Activated T-helper 17 cell treated with anti-CD3 and anti-CD28 coated beads, Interleukin-2, amount 50 U/mL, for 72 hours (primary cell): Measurements from ENCODE around the gene TMEM207. TPM values are rescaled to one million over a fixed set of nuclear protein-coding genes. Genes with fewer than 3 reads are reported as not detected.
A peak's percentile ranks its signal among the peaks of the same experiment; 100 is the strongest.

Source experiments
- ATAC-seq: fragments of 150-1000 bp; cut with Tn5 transposase; replicated peaks from 2 replicates; pipeline ENCODE4 v1.10.0; 2021; ENCODE audit warnings: mild to moderate bottlenecking, moderate library complexity
- H3K27ac Mint-ChIP-seq: one replicate; pipeline ENCODE4 v1.8.0; 2022; ENCODE audit warnings: mixed read lengths
- H3K27me3 Mint-ChIP-seq: one replicate; pipeline ENCODE4 v1.8.0; 2022; ENCODE audit warnings: mixed read lengths
- H3K36me3 Mint-ChIP-seq: one replicate; pipeline ENCODE4 v1.8.0; 2022; ENCODE audit warnings: low read depth, mild to moderate bottlenecking, mixed read lengths
- H3K4me1 Mint-ChIP-seq: one replicate; pipeline ENCODE4 v1.8.0; 2022; ENCODE audit warnings: mixed read lengths
- H3K4me3 Mint-ChIP-seq: one replicate; pipeline ENCODE4 v1.8.0; 2022; ENCODE audit warnings: mild to moderate bottlenecking, mixed read lengths
- H3K9me3 Mint-ChIP-seq: one replicate; pipeline ENCODE4 v1.8.0; 2022; ENCODE audit warnings: mixed read lengths
- total RNA-seq, 2 donors: library from RNA; stranded (reverse); gene quantifications; one replicate each; pipeline ENCODE4 v1.2.3, GENCODE V29; 2022

TMEM207 gene
- total RNA-seq, result not detected

- ATAC-seq, result no peak
- Mint-ChIP-seq H3K27me3 (no peaks in the 10 kb centered on the region), H3K36me3 (no peaks in the 10 kb centered on the region), H3K4me3 (no peak within 1 kb of the TSS), H3K9me3 (no peaks in the 10 kb centered on the region), H3K27ac (no peak within 1 kb of the TSS), H3K4me1 (peaks cover 11% of the 10 kb centered on the region)
These were observed at the start of gene TMEM207 for GRCh38 chr3:190449801-190450200. Gene TMEM207, minus strand, starts transcription at chr3:190449901. Its CDS starts 92 bp downstream, at chr3:190449809.

GRCh38 chr3:190499122-190499521 lies 49.4 kb upstream of the TMEM207 start:
- no peaks in the 10 kb centered on the region for H3K36me3 Mint-ChIP-seq

GRCh38 chr3:190498293-190498692 lies 48.6 kb upstream of the TMEM207 start:
- ATAC-seq, result no peak
- Mint-ChIP-seq H3K27me3 (peaks cover 60% of the 10 kb centered on the region), H3K9me3 (no peaks in the 10 kb centered on the region)

More at GRCh38 chr3:190499122-190499521, 49.4 kb upstream of the TMEM207 start:
- Mint-ChIP-seq H3K9me3 (no peaks in the 10 kb centered on the region), H3K4me1 (no peaks in the 10 kb centered on the region), H3K27me3 (peaks cover 57% of the 10 kb centered on the region), H3K4me3 (no peak overlapping the region), H3K27ac (no peak overlapping the region)
- no peak for ATAC-seq

GRCh38 chr3:190497811-190498210 lies 48.1 kb upstream of the TMEM207 start:
- Mint-ChIP-seq H3K27me3 (peaks cover 60% of the 10 kb centered on the region), H3K27ac (no peak overlapping the region), H3K4me1 (no peaks in the 10 kb centered on the region), H3K4me3 (no peak overlapping the region), H3K36me3 (no peaks in the 10 kb centered on the region), H3K9me3 (no peaks in the 10 kb centered on the region)
- no peak for ATAC-seq

More at GRCh38 chr3:190498293-190498692, 48.6 kb upstream of the TMEM207 start:
- no peaks in the 10 kb centered on the region for H3K4me1 Mint-ChIP-seq
- H3K4me3 Mint-ChIP-seq, result no peak overlapping the region
- H3K27ac Mint-ChIP-seq, result no peak overlapping the region
- no peaks in the 10 kb centered on the region for H3K36me3 Mint-ChIP-seq

- H3K27ac Mint-ChIP-seq, result no peak overlapping the region
- H3K4me1 Mint-ChIP-seq, result peaks cover 7% of the 10 kb centered on the region
- H3K4me3 Mint-ChIP-seq, result no peak overlapping the region
- ATAC-seq, result no peak
- H3K36me3 Mint-ChIP-seq, result no peaks in the 10 kb centered on the region
- H3K9me3 Mint-ChIP-seq, result no peaks in the 10 kb centered on the region
- H3K27me3 Mint-ChIP-seq, result peaks cover 63% of the 10 kb centered on the region
These were observed 47.2 kb upstream of the TMEM207 start for GRCh38 chr3:190496859-190497258.

GRCh38 chr3:190495796-190496195 lies 46.1 kb upstream of the TMEM207 start:
- ATAC-seq, result no peak
- H3K4me3 Mint-ChIP-seq, result no peak overlapping the region
- H3K27ac Mint-ChIP-seq, result no peak overlapping the region
- no peaks in the 10 kb centered on the region for H3K9me3 Mint-ChIP-seq
- H3K4me1 Mint-ChIP-seq, result peaks cover 14% of the 10 kb centered on the region
- peaks cover 59% of the 10 kb centered on the region for H3K27me3 Mint-ChIP-seq
- no peaks in the 10 kb centered on the region for H3K36me3 Mint-ChIP-seq

GRCh38 chr3:190495354-190495753 lies 45.7 kb upstream of the TMEM207 start:
- Mint-ChIP-seq H3K4me3 (no peak overlapping the region), H3K9me3 (no peaks in the 10 kb centered on the region), H3K27ac (no peak overlapping the region), H3K36me3 (no peaks in the 10 kb centered on the region), H3K4me1 (peaks cover 14% of the 10 kb centered on the region), H3K27me3 (peaks cover 55% of the 10 kb centered on the region)
- no peak for ATAC-seq

- H3K9me3 Mint-ChIP-seq, result no peaks in the 10 kb centered on the region
- H3K27ac Mint-ChIP-seq, result no peak overlapping the region
- no peaks in the 10 kb centered on the region for H3K36me3 Mint-ChIP-seq
- peaks cover 58% of the 10 kb centered on the region for H3K27me3 Mint-ChIP-seq
- H3K4me3 Mint-ChIP-seq, result no peak overlapping the region
- no peak for ATAC-seq
- peaks cover 14% of the 10 kb centered on the region for H3K4me1 Mint-ChIP-seq
These were observed 45.2 kb upstream of the TMEM207 start for GRCh38 chr3:190494907-190495306.

- no peak overlapping the region for H3K27ac Mint-ChIP-seq
- H3K27me3 Mint-ChIP-seq, result peaks cover 66% of the 10 kb centered on the region
- peaks cover 14% of the 10 kb centered on the region for H3K4me1 Mint-ChIP-seq
- H3K4me3 Mint-ChIP-seq, result no peak overlapping the region
- no peaks in the 10 kb centered on the region for H3K36me3 Mint-ChIP-seq
- no peaks in the 10 kb centered on the region for H3K9me3 Mint-ChIP-seq
- no peak for ATAC-seq
These were observed 43.3 kb upstream of the TMEM207 start for GRCh38 chr3:190492966-190493365.

- Mint-ChIP-seq H3K36me3 (no peaks in the 10 kb centered on the region), H3K27me3 (peaks cover 67% of the 10 kb centered on the region), H3K27ac (no peak overlapping the region), H3K4me1 (peaks cover 14% of the 10 kb centered on the region), H3K9me3 (no peaks in the 10 kb centered on the region), H3K4me3 (peak overlapping the region; percentile 6)
- ATAC-seq, result peak; percentile 1
These were observed 42.4 kb upstream of the TMEM207 start for GRCh38 chr3:190492129-190492528.

GRCh38 chr3:190491533-190492054 lies 41.9 kb upstream of the TMEM207 start:
- H3K27me3 Mint-ChIP-seq, result peaks cover 66% of the 10 kb centered on the region
- no peaks in the 10 kb centered on the region for H3K36me3 Mint-ChIP-seq
- ATAC-seq, result peak; percentile 92
- peaks cover 14% of the 10 kb centered on the region for H3K4me1 Mint-ChIP-seq
- no peaks in the 10 kb centered on the region for H3K9me3 Mint-ChIP-seq
- no peak overlapping the region for H3K27ac Mint-ChIP-seq
- H3K4me3 Mint-ChIP-seq, result peak overlapping the region; percentile 6

- Mint-ChIP-seq H3K36me3 (no peaks in the 10 kb centered on the region), H3K4me3 (no peak overlapping the region), H3K27ac (no peak overlapping the region), H3K9me3 (no peaks in the 10 kb centered on the region), H3K27me3 (peaks cover 43% of the 10 kb centered on the region), H3K4me1 (peaks cover 9% of the 10 kb centered on the region)
- no peak for ATAC-seq
These were observed 37.4 kb upstream of the TMEM207 start for GRCh38 chr3:190486908-190487607.

GRCh38 chr3:190486533-190486864 lies 36.8 kb upstream of the TMEM207 start:
- no peak overlapping the region for H3K4me3 Mint-ChIP-seq
- no peaks in the 10 kb centered on the region for H3K9me3 Mint-ChIP-seq
- H3K27ac Mint-ChIP-seq, result no peak overlapping the region
- peaks cover 5% of the 10 kb centered on the region for H3K4me1 Mint-ChIP-seq
- H3K36me3 Mint-ChIP-seq, result no peaks in the 10 kb centered on the region
- peaks cover 43% of the 10 kb centered on the region for H3K27me3 Mint-ChIP-seq
- ATAC-seq, result no peak

GRCh38 chr3:190485830-190486532 lies 36.3 kb upstream of the TMEM207 start:
- Mint-ChIP-seq H3K36me3 (no peaks in the 10 kb centered on the region), H3K4me3 (no peak overlapping the region), H3K9me3 (no peaks in the 10 kb centered on the region), H3K27ac (no peak overlapping the region), H3K27me3 (peaks cover 40% of the 10 kb centered on the region), H3K4me1 (peaks cover under 1% of the 10 kb centered on the region)
- no peak for ATAC-seq

GRCh38 chr3:190481779-190482178 lies 32.1 kb upstream of the TMEM207 start:
- no peak overlapping the region for H3K4me3 Mint-ChIP-seq
- no peaks in the 10 kb centered on the region for H3K4me1 Mint-ChIP-seq
- H3K9me3 Mint-ChIP-seq, result no peaks in the 10 kb centered on the region
- H3K36me3 Mint-ChIP-seq, result no peaks in the 10 kb centered on the region
- no peak overlapping the region for H3K27ac Mint-ChIP-seq
- no peak for ATAC-seq
- H3K27me3 Mint-ChIP-seq, result peaks cover 8% of the 10 kb centered on the region
